ENCODE results near the gene PAX8.

DNA sequence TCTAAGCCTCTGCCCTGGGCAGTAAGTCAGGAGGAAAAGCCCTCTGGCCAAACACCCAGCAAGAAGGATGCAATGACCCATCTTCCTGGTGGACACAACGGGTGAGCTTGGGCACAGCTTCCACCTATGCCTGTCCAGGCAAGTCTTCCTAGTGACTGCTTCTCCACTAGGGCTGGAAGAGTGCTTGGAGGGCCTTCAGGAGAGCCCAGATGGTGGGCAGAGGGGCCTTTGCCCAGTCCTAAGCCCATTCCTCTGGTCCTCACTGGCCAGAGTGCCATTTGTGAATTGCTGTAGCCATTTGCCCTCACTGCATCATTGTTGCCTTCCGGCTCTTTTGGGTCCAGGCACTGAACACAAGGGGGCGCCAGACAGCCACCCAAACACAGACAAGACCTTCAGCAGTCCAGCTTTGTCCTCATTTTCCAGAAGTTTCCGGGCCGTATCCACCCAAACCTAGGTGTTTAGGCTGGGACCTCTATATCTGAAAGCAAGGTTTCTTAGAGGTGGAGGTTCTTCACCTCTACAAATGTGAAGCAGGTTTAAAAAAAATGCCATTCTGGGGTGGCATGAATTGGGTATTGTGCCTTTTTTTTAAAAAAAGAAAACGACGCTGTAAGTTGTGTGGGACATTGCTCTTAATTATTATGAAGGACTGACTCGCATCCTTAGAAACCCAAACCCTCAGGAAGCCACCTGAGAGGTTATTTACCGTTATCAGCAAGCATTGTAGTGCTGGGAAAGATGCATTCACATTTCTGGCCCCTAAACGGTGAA, 29.5 kb downstream of the PAX8 start:
- TF ChIP-seq POLR2AphosphoS5 (IDR thresholded peaks at IDR 0.05; ENCODE audit: borderline replicate concordance, low read depth, low read length), result no peak
- TF ChIP-seq EZH2 (IDR thresholded peaks at IDR 0.05), result no peak
- no peak for TF ChIP-seq FOXP2 (optimal IDR thresholded peaks at IDR 0.05; ENCODE audit: control extremely low read depth, extremely low read length, insufficient read depth)

All from SK-N-MC (cell line).